Transverse colon (tissue), 4 donors: ENCODE data around the gene GAS2. TPM values are rescaled to one million over a fixed set of nuclear protein-coding genes. Genes with fewer than 3 reads are reported as not detected.

Source experiments
- DNase-seq: peaks from one replicate; pipeline ENCODE4 v3.0.0-alpha.2; 2019
- H3K27ac ChIP-seq, 4 donors: fragments of 200-600 bp; sonication (generic); 2 replicates each; pipeline ENCODE4 v1.5.1; 2016 to 2018; ENCODE audit warnings: inconsistent platforms in 4 of 4
- H3K27me3 ChIP-seq: fragments of 200-600 bp; sonication (generic); 2 replicates; pipeline ENCODE4 v1.5.1; 2017; ENCODE audit warnings: inconsistent platforms
- H3K36me3 ChIP-seq, 4 donors: fragments of 200-600 bp; sonication (generic); 2 replicates each; pipeline ENCODE4 v1.5.1; 2017 to 2019; ENCODE audit warnings: inconsistent platforms in 4 of 4
- H3K4me1 ChIP-seq, 4 donors: fragments of 200-600 bp; sonication (generic); 2 replicates each; pipeline ENCODE4 v1.5.1; 2017 to 2020; ENCODE audit warnings: inconsistent platforms in 4 of 4
- H3K4me3 ChIP-seq, 4 donors: fragments of 200-600 bp; sonication (generic); 1 replicate in 1 of 4; 2 replicates in 3 of 4; pipeline versions ENCODE4 v1.5.1 to v1.6.1; 2017 to 2019; ENCODE audit warnings: inconsistent platforms in 4 of 4
- H3K9me3 ChIP-seq, 2 donors: fragments of 200-600 bp; sonication (generic); 2 replicates each; pipeline ENCODE4 v1.5.1; 2017 to 2019; ENCODE audit warnings: inconsistent platforms in 2 of 2
- EP300 ChIP-seq: sonication (generic); formaldehyde crosslinking; IDR thresholded peaks from one replicate; pipeline ENCODE4 v1.6.1; 2017; ENCODE audit warnings: antibody characterized with exemption, low read depth
- POLR2A ChIP-seq: fragments of 450-650 bp; IDR thresholded peaks from one replicate; pipeline ENCODE4 v1.6.1; 2016; ENCODE audit warnings: antibody characterized with exemption, mild to moderate bottlenecking, moderate library complexity
- POLR2AphosphoS5 ChIP-seq, 3 donors: sonication (generic); formaldehyde crosslinking; IDR thresholded peaks; one replicate each; pipeline ENCODE4 v1.6.1; 2016; ENCODE audit warnings: antibody characterized with exemption in 3 of 3
- WGBS, 2 donors: methylation state at CpG; one replicate each; pipeline ENCODE4 v1.1.5; 2018; ENCODE audit warnings: low coverage in 1 of 2; 5-methylcytosine and 5-hydroxymethylcytosine counted together
- in situ Hi-C, 4 donors: fragments of 200-750 bp; cut with MboI; loops; one replicate each; pipeline versions ENCODE4 v1.15.0 to v1.15.1; 2017; ENCODE audit warnings: low sequenced_read_pairs in 3 of 4, low pct_ligation_motif_present in 1 of 4, low pct_unique_long_range_greater_than_20kb in 1 of 4
- intact Hi-C: fragments of 100-400 bp; cut with DNase I; formaldehyde crosslinking; loops from one replicate; pipeline ENCODE4 v1.15.1; 2023; ENCODE audit warnings: low total_unique reads
- total RNA-seq, 4 donors: library from RNA; depleted of rRNA; stranded (reverse); fragments of >200 nt; gene quantifications; one replicate each; pipeline ENCODE4 v1.1.0, GENCODE V29; 2016
- TF ChIP-seq, protein P1 (sequence below), 5 experiments: fragments of 200-600 bp in 3 of 5; fragments of 450-650 bp in 2 of 5; sonication (generic) in 3 of 5; IDR thresholded peaks; 1 replicate in 2 of 5; 2 replicates in 3 of 5; pipeline ENCODE4 v1.5.1; 2016 to 2017; ENCODE audit warnings: antibody characterized with exemption in 5 of 5, inconsistent platforms in 3 of 5, mild to moderate bottlenecking in 2 of 5, moderate library complexity in 1 of 5

Gene GAS2
- total RNA-seq, 4 donors from 2014 or later, result 2.2 to 8.3 (median 4.2) TPM; not detected in 1

DNA sequence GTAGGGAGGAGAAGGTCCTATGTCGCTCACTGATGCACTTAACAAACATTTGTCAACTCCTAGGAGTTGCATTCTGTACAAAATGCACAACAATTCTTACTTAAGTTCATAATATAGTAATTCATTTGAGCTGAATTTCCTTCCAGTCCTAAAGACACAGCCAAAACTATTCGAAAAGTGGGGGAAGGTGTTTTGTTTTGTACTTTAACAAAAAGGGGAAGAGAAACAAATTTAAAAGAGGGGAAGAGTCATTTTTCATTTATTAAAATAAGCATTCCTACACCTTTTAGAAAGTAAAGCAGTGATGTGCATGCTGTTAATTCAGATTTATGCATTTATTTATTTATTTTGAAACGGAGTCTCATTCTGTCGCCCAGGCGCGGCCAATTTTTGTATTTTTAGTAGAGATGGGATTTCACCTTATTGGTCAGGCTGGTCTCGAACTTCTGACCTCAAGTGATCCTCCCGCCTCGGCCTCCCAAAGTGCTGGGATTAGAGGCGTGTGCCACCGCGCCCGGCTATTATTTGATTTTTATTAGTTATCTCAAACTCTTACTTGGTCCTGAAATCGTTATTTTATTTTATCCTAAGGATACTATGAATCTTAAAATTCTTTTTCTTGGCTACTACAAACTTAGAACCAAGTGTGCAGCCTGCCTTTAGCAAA is 39.7 kb upstream of the GAS2 start:
- Histone ChIP-seq H3K4me1 (peaks cover 10 to 29% (median 21%) of the 10 kb centered on the region in 4 donors), H3K27me3 (no peaks in the 10 kb centered on the region), H3K9me3 (no peaks in the 10 kb centered on the region), H3K4me3 (no peak overlapping the region), H3K36me3 (no peaks in the 10 kb centered on the region), H3K27ac (peak overlapping the region; percentile 92 to 98 (median 96))
- 93 to 97% methylated on average over 14 of the region's 14 CpGs for WGBS, 2 donors
- no peak for DNase-seq
- intact Hi-C loops, result no loop called here
- TF ChIP-seq, protein P1, sequence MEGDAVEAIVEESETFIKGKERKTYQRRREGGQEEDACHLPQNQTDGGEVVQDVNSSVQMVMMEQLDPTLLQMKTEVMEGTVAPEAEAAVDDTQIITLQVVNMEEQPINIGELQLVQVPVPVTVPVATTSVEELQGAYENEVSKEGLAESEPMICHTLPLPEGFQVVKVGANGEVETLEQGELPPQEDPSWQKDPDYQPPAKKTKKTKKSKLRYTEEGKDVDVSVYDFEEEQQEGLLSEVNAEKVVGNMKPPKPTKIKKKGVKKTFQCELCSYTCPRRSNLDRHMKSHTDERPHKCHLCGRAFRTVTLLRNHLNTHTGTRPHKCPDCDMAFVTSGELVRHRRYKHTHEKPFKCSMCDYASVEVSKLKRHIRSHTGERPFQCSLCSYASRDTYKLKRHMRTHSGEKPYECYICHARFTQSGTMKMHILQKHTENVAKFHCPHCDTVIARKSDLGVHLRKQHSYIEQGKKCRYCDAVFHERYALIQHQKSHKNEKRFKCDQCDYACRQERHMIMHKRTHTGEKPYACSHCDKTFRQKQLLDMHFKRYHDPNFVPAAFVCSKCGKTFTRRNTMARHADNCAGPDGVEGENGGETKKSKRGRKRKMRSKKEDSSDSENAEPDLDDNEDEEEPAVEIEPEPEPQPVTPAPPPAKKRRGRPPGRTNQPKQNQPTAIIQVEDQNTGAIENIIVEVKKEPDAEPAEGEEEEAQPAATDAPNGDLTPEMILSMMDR (IDR thresholded peaks at IDR 0.05), result no peak
- TF ChIP-seq POLR2AphosphoS5 (IDR thresholded peaks at IDR 0.05) (no peak), POLR2A (no peak), EP300 (no peak)
- in situ Hi-C loops, result no loop called here

DNA sequence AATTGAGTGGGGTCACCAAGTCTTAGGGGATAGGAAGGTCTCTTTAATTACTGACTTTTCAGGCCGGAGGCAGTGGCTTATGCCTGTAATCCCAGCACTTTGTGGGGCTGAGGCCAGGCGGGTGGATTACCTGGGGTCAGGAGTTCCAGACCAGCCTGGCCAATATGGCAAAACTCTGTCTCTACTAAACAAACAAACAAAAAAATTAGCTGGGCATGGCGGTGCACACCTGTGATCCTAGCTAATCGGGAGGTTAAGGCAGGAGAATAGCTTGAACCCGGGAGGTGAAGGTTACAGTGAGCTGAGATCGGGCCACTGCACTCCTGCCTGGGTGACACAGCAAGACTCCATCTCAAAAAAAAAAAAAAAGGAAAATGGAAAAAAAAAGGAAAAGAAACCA is 39.0 kb upstream of the GAS2 start:
- Histone ChIP-seq H3K27ac (no peak overlapping the region), H3K4me1 (peaks cover 10 to 29% (median 21%) of the 10 kb centered on the region in 4 donors), H3K36me3 (no peaks in the 10 kb centered on the region), H3K9me3 (no peaks in the 10 kb centered on the region), H3K4me3 (no peak overlapping the region), H3K27me3 (no peaks in the 10 kb centered on the region)
- in situ Hi-C loops (no loop called here), intact Hi-C loops (no loop called here)
- 93 to 96% methylated on average over 6 of the region's 6 CpGs for WGBS, 2 donors
- no peak for DNase-seq
- TF ChIP-seq POLR2AphosphoS5 (IDR thresholded peaks at IDR 0.05) (no peak), EP300 (no peak), POLR2A (no peak)
- TF ChIP-seq, protein P1 (IDR thresholded peaks at IDR 0.05), result no peak

DNA sequence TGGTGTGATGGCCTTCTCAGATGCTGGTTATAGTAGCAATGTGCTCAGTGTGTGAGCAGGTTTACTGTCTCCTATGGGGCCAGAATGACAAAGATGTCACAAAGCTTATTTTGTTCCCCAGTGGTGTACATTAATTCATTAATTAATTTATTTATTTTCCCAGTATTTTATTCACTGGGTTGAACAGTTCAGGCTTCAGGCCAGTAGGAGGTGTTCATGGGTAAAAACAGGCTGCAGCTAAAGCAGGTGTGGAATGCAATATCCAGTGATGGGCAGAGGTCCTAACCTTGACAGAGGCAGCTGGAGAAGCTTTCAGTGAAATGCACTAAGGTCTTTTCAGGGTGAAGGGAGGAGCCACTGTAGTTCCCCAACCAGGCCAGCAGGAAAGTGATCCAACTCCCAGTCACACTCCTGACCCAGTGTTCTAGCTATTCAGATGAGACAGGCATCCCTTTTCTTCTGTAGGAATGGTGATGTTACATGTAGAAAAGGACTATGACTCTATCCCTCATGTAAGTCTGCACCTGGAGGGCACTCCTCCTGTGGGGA is 33.0 kb upstream of the GAS2 start:
- no peak overlapping the region for H3K27ac ChIP-seq
- H3K9me3 ChIP-seq, result no peaks in the 10 kb centered on the region
- no peak overlapping the region for H3K4me3 ChIP-seq
- no peak for DNase-seq
- peaks cover 0 to 6% (median 0%) of the 10 kb centered on the region in 4 donors for H3K4me1 ChIP-seq
- H3K36me3 ChIP-seq, result no peaks in the 10 kb centered on the region
- H3K27me3 ChIP-seq, result no peaks in the 10 kb centered on the region
- TF ChIP-seq POLR2AphosphoS5 (IDR thresholded peaks at IDR 0.05) (no peak), EP300 (no peak), POLR2A (no peak)
- TF ChIP-seq, protein P1 (IDR thresholded peaks at IDR 0.05), result no peak
- in situ Hi-C loops, result no loop called here
- intact Hi-C loops, result no loop called here

DNA sequence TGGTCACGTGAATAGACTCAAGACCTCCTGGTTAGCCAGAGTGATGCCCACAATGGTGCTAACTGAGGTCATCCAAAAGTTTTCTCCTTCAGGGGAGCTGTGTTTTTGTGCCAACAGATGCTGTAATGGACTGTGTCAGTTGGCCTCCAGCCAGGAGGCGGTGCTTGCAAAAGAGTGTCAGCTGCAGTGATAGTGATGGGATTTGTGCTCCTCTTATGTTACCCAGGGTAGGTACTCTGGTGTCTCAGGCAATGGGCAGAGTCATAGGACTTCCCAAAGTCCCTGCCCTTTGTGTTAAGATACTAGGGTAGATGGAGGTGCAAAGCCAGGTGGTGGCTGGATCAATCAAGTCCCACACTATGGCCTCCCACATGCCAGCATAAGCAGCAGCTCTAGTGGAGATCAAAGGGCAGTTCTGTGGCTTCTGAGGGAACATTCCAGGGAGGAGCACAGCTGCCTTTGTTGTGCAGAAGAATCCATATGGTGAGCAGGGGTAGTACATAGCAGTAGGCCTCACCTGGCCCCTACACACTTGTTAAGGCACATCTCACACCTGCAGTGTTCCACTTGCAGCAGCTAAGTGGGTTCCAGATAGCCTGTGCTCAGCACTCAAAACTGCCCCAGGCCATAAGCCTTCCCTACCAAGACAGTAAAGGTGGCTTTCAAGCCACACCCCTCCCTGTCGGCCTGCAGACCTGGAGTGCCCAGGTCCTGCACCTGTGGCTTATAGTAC is 31.3 kb upstream of the GAS2 start:
- no peaks in the 10 kb centered on the region for H3K27me3 ChIP-seq
- no peaks in the 10 kb centered on the region for H3K9me3 ChIP-seq
- no peak overlapping the region for H3K4me3 ChIP-seq
- no peak for DNase-seq
- no peaks in the 10 kb centered on the region for H3K36me3 ChIP-seq
- 55% methylated on average over 3 of the region's 3 CpGs; no CpG with 5 or more reads in 1 of the 2 donors for WGBS, 2 donors
- no peak for TF ChIP-seq EP300
- TF ChIP-seq, protein P1 (IDR thresholded peaks at IDR 0.05), result no peak
- no peak for TF ChIP-seq POLR2AphosphoS5 (IDR thresholded peaks at IDR 0.05)
- TF ChIP-seq POLR2A, result no peak
- in situ Hi-C loops (no loop called here), intact Hi-C loops (no loop called here)
- H3K4me1 ChIP-seq, result peaks cover 0 to 6% (median 0%) of the 10 kb centered on the region in 4 donors
- H3K27ac ChIP-seq, result no peak overlapping the region
